ENCODE measurements around the gene NUDT19.

- TF ChIP-seq CTCF (IDR thresholded peaks at IDR 0.05) = no peak
- TF ChIP-seq POLR2A (IDR thresholded peaks at IDR 0.05) = peak in 1 of 2 donors; percentile 52
These were observed 16.5 kb upstream of the NUDT19 start, which contains the start of gene ANKRD27 for GRCh38 chr19:32674931-32675719.
